HTERT RPE-1 (cell line): ENCODE results near the gene ZNF157.

Experiments used
- in situ Hi-C: fragments of 300-500 bp; cut with MboI; formaldehyde crosslinking; loops from 4 replicates; pipeline ENCODE4 v1.14.3; 2020; ENCODE audit warnings: low sequenced_read_pairs

Gene ZNF157

DNA sequence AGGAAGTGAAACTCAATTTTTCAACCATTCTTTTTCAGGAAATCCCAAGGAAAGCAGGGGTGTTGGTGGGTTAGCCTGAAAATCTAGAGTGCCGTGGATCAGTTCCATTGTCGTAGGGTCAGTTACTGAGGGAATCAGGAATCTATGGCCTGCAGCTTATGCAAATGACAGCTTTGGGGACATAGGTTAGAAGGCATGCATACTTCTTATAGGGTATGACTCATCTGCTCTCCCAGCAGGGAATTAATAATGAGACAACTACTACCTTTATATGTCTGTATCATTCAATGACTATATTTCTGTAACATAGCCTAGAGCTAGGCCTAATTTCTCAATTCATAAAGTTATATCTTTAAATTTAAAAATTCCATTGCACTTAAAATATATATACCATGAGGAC lies 76.1 kb downstream of the ZNF157 start:
- in situ Hi-C loops = no loop called here

DNA sequence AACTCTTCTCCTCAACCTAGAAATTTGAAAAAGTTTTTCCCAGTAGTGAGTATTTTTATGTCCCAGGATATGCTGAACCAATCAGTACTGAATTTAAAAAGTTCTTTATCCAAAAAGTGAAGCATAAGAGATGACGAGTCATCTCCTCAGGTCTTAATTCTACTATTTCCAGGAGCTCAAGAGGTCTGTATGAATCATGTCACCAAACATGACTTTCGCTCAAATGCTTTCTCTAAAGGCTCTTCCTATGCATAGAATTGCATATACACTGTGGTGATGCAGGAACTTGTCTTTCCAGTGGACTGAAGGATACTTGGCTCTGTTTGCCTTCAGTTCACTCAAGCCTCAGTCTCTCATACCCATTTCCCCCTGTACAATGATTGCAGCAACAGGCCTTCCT lies 76.6 kb downstream of the ZNF157 start:
- in situ Hi-C loops = no loop called here

DNA sequence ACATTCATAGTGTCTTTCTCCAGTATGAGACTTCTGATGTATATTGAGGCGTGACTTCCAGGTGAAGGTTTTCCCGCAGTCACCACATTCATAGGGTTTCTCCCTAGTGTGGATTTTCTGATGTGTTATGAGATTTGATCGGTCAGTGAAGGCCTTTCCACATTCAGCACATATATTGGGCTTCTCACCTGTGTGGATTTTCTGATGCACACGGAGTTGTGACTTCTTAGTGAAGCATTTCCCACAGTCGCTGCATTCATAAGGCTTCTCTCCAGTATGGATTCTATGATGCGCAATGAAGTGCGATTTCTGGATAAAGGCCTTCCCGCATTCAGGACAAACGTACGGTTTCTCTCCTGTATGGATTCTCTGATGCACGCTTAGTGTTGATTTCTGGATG lies 77.2 kb downstream of the ZNF157 start:
- in situ Hi-C loops = no loop called here

DNA sequence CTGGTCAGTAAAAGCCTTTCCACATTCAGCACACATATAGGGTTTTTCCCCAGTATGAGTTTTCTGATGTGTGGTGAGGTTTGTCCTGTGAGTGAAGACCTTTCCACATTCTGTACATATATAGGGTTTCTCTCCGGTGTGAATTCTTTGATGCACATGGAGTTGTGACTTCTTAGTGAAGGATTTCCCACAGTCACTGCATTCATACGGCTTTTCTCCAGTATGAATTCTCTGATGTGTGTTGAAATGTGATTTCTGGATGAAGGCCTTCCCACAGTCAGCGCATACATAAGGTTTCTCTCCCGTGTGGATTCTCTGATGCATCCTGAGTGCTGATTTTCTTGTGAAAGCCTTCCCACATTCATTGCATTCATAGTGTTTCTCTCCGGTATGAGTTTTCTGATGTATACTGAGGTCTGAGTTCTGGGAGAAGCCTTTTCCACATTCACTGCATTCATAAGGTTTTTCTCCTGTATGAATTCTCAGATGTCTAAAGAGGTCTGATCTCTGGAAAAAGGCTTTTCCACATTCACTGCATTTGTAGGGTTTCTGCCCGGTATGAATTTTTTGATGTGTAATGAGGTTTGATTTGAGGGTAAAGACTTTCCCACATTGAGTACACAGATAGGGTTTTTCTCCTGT lies 77.9 kb downstream of the ZNF157 start:
- in situ Hi-C loops = no loop called here

DNA sequence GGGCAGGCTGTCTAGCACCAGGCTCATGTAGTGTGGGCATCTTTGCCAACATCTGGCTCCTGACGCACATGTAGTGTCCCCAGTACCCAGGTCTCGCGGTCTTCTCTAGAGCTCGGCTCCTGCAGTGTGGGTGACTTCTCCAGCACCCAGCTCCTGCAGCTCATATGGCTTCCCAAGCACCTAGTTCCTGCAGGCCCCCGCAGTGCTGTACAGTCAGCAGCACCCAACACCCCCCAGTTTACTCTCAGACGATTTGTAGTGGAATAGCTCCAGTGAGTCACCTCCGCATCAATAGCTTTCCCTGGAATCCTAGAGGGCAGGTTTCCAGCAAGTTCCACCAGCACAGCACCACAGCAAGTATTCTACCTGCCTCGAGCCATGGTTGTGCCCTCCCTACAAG lies 81.7 kb downstream of the ZNF157 start:
- in situ Hi-C loops = no loop called here

DNA sequence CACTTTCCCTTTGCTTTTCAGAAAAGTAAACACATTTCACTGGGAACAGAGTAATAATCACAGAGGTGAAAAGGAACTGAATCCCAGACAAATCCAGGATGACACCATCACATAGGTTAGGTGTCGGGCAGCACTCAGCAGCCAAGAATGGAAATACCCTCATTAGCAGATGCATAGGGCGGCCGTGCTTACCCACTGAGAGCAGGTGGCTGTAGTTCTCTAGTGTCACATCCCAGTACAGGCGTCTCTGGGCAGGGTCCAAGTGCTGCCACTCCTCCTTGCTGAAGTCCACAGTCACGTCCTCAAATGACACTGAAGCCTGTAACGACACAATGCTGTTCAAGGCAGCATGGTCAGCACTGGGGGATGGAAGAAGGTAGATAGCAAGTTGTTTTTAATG lies 85.7 kb downstream of the ZNF157 start:
- in situ Hi-C loops = no loop called here

DNA sequence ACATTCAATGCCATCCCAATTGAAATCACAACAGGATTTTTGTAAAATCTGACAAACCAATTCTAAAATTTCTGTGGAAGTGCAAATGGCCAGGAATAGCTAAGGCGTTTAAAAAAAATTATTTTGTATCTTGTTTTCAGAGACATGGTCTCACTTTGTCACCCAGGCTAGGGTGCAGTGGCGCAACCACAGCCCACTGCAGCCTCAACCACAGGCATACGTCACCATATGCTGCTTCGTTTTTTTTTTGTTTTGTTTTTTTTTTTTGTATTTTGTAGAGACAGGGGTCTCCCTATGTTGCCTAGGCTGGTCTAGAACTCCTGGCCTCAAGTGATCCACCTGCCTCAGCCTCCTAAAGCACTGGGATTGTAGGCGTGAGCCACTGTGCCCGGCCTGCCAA lies 88.2 kb downstream of the ZNF157 start:
- in situ Hi-C loops = no loop called here

DNA sequence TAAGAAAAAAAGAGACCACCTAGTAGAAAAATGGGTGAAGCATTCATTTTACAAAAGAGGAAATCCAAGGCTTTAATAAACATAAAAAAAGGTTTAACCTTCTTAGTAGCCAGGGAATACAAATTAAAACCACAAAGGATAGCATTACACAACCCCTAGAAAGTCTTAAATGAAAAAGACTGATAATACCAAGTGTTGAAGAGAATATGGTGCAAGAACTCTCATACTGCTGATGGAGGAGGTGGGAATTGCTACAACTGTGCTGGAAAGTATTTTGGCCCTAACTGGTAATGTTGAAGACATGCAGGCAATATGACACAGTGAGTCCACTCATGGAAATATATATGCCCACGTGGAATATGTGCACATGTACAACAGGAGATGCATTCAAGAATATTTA lies 90.2 kb downstream of the ZNF157 start:
- in situ Hi-C loops = no loop called here
